Liver (tissue), 3 donors: Measurements from ENCODE around the gene NEK1.

Experiments
- CTCF ChIP-seq: fragments of 150-350 bp; IDR thresholded peaks from 2 replicates; pipeline ENCODE4 v1.5.1; 2017; ENCODE audit warnings: improper control_type of control experiment, low read depth, low read length; ENCODE audit not compliant: missing input control
- FOXA1 ChIP-seq: IDR thresholded peaks from 2 replicates; pipeline ENCODE4 v1.6.1; 2016; ENCODE audit warnings: antibody characterized with exemption
- GABPA ChIP-seq, 2 donors: IDR thresholded peaks in 1 of 2; conservative IDR thresholded peaks in 1 of 2; 2 replicates each; pipeline ENCODE4 v1.6.1; 2016; ENCODE audit warnings: antibody characterized with exemption in 2 of 2, mild to moderate bottlenecking in 1 of 2, moderate library complexity in 1 of 2
- JUND ChIP-seq, 2 donors: IDR thresholded peaks; 2 replicates each; pipeline ENCODE4 v1.6.1; 2016; ENCODE audit warnings: antibody characterized with exemption in 2 of 2
- RAD21 ChIP-seq, 2 donors: IDR thresholded peaks; 2 replicates each; pipeline ENCODE4 v1.6.1; 2016; ENCODE audit warnings: antibody characterized with exemption in 2 of 2, mild to moderate bottlenecking in 2 of 2
- RXRA ChIP-seq, 2 donors: IDR thresholded peaks; 2 replicates each; pipeline ENCODE4 v1.6.1; 2017 to 2018; ENCODE audit warnings: antibody characterized with exemption in 2 of 2, mild to moderate bottlenecking in 1 of 2
- SP1 ChIP-seq: IDR thresholded peaks from 2 replicates; pipeline ENCODE4 v1.6.1; 2018; ENCODE audit warnings: antibody characterized with exemption, mild to moderate bottlenecking
- YY1 ChIP-seq: IDR thresholded peaks from 2 replicates; pipeline ENCODE4 v1.6.1; 2016; ENCODE audit warnings: antibody characterized with exemption, mild to moderate bottlenecking
- TF ChIP-seq, protein P1 (sequence below): IDR thresholded peaks from 2 replicates; pipeline ENCODE4 v1.6.1; 2016; ENCODE audit warnings: antibody characterized with exemption
- TF ChIP-seq, protein P2 (sequence below): IDR thresholded peaks from 2 replicates; pipeline ENCODE4 v1.6.1; 2016; ENCODE audit warnings: antibody characterized with exemption, mild to moderate bottlenecking
- donor health status: healthy.
- donor health status: healthy.

GRCh38 chr4:169384779-169385178 lies 227.6 kb downstream of the NEK1 start:
- TF ChIP-seq YY1 (no peak), FOXA1 (no peak), RAD21 (IDR thresholded peaks at IDR 0.05) (no peak), CTCF (no peak), RXRA (IDR thresholded peaks at IDR 0.05) (no peak), JUND (IDR thresholded peaks at IDR 0.05) (no peak), GABPA (IDR thresholded peaks at IDR 0.05 in 1 of 2, conservative IDR thresholded peaks at IDR 0.05 in 1 of 2) (no peak), SP1 (no peak)
- TF ChIP-seq, protein P1, sequence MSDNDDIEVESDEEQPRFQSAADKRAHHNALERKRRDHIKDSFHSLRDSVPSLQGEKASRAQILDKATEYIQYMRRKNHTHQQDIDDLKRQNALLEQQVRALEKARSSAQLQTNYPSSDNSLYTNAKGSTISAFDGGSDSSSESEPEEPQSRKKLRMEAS: no peak
- TF ChIP-seq, protein P2, sequence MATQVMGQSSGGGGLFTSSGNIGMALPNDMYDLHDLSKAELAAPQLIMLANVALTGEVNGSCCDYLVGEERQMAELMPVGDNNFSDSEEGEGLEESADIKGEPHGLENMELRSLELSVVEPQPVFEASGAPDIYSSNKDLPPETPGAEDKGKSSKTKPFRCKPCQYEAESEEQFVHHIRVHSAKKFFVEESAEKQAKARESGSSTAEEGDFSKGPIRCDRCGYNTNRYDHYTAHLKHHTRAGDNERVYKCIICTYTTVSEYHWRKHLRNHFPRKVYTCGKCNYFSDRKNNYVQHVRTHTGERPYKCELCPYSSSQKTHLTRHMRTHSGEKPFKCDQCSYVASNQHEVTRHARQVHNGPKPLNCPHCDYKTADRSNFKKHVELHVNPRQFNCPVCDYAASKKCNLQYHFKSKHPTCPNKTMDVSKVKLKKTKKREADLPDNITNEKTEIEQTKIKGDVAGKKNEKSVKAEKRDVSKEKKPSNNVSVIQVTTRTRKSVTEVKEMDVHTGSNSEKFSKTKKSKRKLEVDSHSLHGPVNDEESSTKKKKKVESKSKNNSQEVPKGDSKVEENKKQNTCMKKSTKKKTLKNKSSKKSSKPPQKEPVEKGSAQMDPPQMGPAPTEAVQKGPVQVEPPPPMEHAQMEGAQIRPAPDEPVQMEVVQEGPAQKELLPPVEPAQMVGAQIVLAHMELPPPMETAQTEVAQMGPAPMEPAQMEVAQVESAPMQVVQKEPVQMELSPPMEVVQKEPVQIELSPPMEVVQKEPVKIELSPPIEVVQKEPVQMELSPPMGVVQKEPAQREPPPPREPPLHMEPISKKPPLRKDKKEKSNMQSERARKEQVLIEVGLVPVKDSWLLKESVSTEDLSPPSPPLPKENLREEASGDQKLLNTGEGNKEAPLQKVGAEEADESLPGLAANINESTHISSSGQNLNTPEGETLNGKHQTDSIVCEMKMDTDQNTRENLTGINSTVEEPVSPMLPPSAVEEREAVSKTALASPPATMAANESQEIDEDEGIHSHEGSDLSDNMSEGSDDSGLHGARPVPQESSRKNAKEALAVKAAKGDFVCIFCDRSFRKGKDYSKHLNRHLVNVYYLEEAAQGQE: no peak
